Naive B cell (primary cell): Measurements from ENCODE around the gene CDR2L. TPM values are rescaled to one million over a fixed set of nuclear protein-coding genes. Genes with fewer than 3 reads are reported as not detected.

Experiments used
- ATAC-seq, 2 donors: fragments of 150-1000 bp; cut with Tn5 transposase; 2 replicates each; pipeline ENCODE4 v1.10.0; 2021; ENCODE audit warnings: low read depth in 2 of 2, mild to moderate bottlenecking in 2 of 2, moderate library complexity in 2 of 2
- DNase-seq: peaks from one replicate; pipeline ENCODE4 v3.0.0; 2022
- H3K27ac Mint-ChIP-seq, 6 donors: one replicate each; pipeline ENCODE4 v1.8.0; 2020 to 2022; ENCODE audit warnings: mild to moderate bottlenecking in 6 of 6, mixed read lengths in 6 of 6, moderate library complexity in 5 of 6, inconsistent platforms in 2 of 6
- H3K27me3 Mint-ChIP-seq, 3 donors: one replicate each; pipeline ENCODE4 v1.8.0; 2021 to 2022; ENCODE audit warnings: mixed read lengths in 3 of 3, mild to moderate bottlenecking in 1 of 3
- H3K36me3 Mint-ChIP-seq, 2 donors: one replicate each; pipeline ENCODE4 v1.8.0; 2020 to 2022; ENCODE audit warnings: mixed read lengths in 2 of 2, inconsistent platforms in 1 of 2, mild to moderate bottlenecking in 1 of 2
- H3K4me1 Mint-ChIP-seq, 3 donors: one replicate each; pipeline ENCODE4 v1.8.0; 2020 to 2022; ENCODE audit warnings: mixed read lengths in 3 of 3, inconsistent platforms in 1 of 3, mild to moderate bottlenecking in 1 of 3, moderate library complexity in 1 of 3
- H3K4me3 Mint-ChIP-seq, 8 donors: one replicate each; pipeline ENCODE4 v1.8.0; 2020 to 2022; ENCODE audit warnings: mild to moderate bottlenecking in 8 of 8, mixed read lengths in 8 of 8, moderate library complexity in 8 of 8, inconsistent platforms in 2 of 8
- H3K9me3 Mint-ChIP-seq, 7 donors: one replicate each; pipeline ENCODE4 v1.8.0; 2020 to 2022; ENCODE audit warnings: mixed read lengths in 7 of 7, mild to moderate bottlenecking in 5 of 7, inconsistent platforms in 2 of 7, moderate library complexity in 1 of 7
- polyA plus RNA-seq, 6 donors: library from polyadenylated mRNA; unstranded; fragments of 300-500 nt; fragmentation: Illumina TruSeq; gene quantifications; one replicate each; pipeline ENCODE4 v1.2.3, GENCODE V29; 2021; ENCODE audit warnings: low read depth in 6 of 6

The CDR2L gene
- polyA plus RNA-seq: not detected

- H3K36me3 Mint-ChIP-seq: no peaks in the 10 kb centered on the region
These were observed at the start of gene CDR2L for GRCh38 chr17:74987418-74987908. Gene CDR2L (plus strand): TSS chr17:74987632. CDS start chr17:74988044, 412 bp downstream.

GRCh38 chr17:74938194-74938950 lies 49.1 kb upstream of the CDR2L start:
- Mint-ChIP-seq H3K27me3 (peaks cover 39 to 79% (median 68%) of the 10 kb centered on the region in 3 donors), H3K9me3 (no peaks in the 10 kb centered on the region), H3K4me1 (peaks cover 0 to 3% (median 0%) of the 10 kb centered on the region in 3 donors), H3K4me3 (peak overlapping the region in 1 of 8 donors; percentile 42), H3K36me3 (no peaks in the 10 kb centered on the region), H3K27ac (no peak overlapping the region)
- no peak for ATAC-seq
- no peak for DNase-seq

More at GRCh38 chr17:74987418-74987908, at the start of gene CDR2L:
- peak within 1 kb of the TSS; percentile 76 to 92 (median 85) for H3K4me3 Mint-ChIP-seq
- H3K27me3 Mint-ChIP-seq: peaks cover 13 to 43% (median 15%) of the 10 kb centered on the region in 3 donors
- peak; percentile 97 for ATAC-seq
- H3K4me1 Mint-ChIP-seq: peaks cover 5 to 13% (median 9%) of the 10 kb centered on the region in 3 donors
- H3K9me3 Mint-ChIP-seq: no peaks in the 10 kb centered on the region
- DNase-seq: peak; percentile 95
- peak within 1 kb of the TSS in 5 of 6 donors; percentile 8 to 92 (median 53) for H3K27ac Mint-ChIP-seq

- peaks cover 0 to 3% (median 0%) of the 10 kb centered on the region in 3 donors for H3K4me1 Mint-ChIP-seq
- no peak overlapping the region for H3K27ac Mint-ChIP-seq
- H3K9me3 Mint-ChIP-seq: no peaks in the 10 kb centered on the region
- ATAC-seq (no peak), DNase-seq (no peak)
- H3K27me3 Mint-ChIP-seq: peaks cover 36 to 77% (median 69%) of the 10 kb centered on the region in 3 donors
- H3K36me3 Mint-ChIP-seq: no peaks in the 10 kb centered on the region
- no peak overlapping the region for H3K4me3 Mint-ChIP-seq
These were observed 47.9 kb upstream of the CDR2L start for GRCh38 chr17:74939534-74939933.

GRCh38 chr17:74941128-74941725 lies 46.2 kb upstream of the CDR2L start:
- Mint-ChIP-seq H3K4me3 (peak overlapping the region in 1 of 8 donors; percentile 60), H3K4me1 (no peaks in the 10 kb centered on the region), H3K27me3 (peaks cover 31 to 76% (median 60%) of the 10 kb centered on the region in 3 donors), H3K9me3 (no peaks in the 10 kb centered on the region), H3K36me3 (no peaks in the 10 kb centered on the region), H3K27ac (no peak overlapping the region)
- ATAC-seq (no peak), DNase-seq (no peak)

- H3K27ac Mint-ChIP-seq: peak overlapping the region in 1 of 6 donors; percentile 6
- no peaks in the 10 kb centered on the region for H3K36me3 Mint-ChIP-seq
- no peak for ATAC-seq
- H3K9me3 Mint-ChIP-seq: no peaks in the 10 kb centered on the region
- no peaks in the 10 kb centered on the region for H3K4me1 Mint-ChIP-seq
- no peak for DNase-seq
- no peak overlapping the region for H3K4me3 Mint-ChIP-seq
- H3K27me3 Mint-ChIP-seq: peaks cover 22 to 67% (median 45%) of the 10 kb centered on the region in 3 donors
These were observed 43.5 kb upstream of the CDR2L start for GRCh38 chr17:74943808-74944522.

- no peaks in the 10 kb centered on the region for H3K4me1 Mint-ChIP-seq
- H3K4me3 Mint-ChIP-seq: no peak overlapping the region
- H3K27ac Mint-ChIP-seq: no peak overlapping the region
- DNase-seq (no peak), ATAC-seq (no peak)
- H3K9me3 Mint-ChIP-seq: no peaks in the 10 kb centered on the region
- no peaks in the 10 kb centered on the region for H3K36me3 Mint-ChIP-seq
- peaks cover 15 to 67% (median 34%) of the 10 kb centered on the region in 3 donors for H3K27me3 Mint-ChIP-seq
These were observed 41.9 kb upstream of the CDR2L start for GRCh38 chr17:74945543-74945942.

GRCh38 chr17:74946641-74947040 lies 40.8 kb upstream of the CDR2L start:
- DNase-seq (no peak), ATAC-seq (no peak)
- no peaks in the 10 kb centered on the region for H3K9me3 Mint-ChIP-seq
- H3K27me3 Mint-ChIP-seq: peaks cover 11 to 64% (median 27%) of the 10 kb centered on the region in 3 donors
- H3K36me3 Mint-ChIP-seq: no peaks in the 10 kb centered on the region
- no peak overlapping the region for H3K4me3 Mint-ChIP-seq
- no peak overlapping the region for H3K27ac Mint-ChIP-seq
- no peaks in the 10 kb centered on the region for H3K4me1 Mint-ChIP-seq

- Mint-ChIP-seq H3K27me3 (peaks cover 6 to 60% (median 22%) of the 10 kb centered on the region in 3 donors), H3K4me1 (no peaks in the 10 kb centered on the region), H3K27ac (no peak overlapping the region), H3K36me3 (no peaks in the 10 kb centered on the region), H3K9me3 (no peaks in the 10 kb centered on the region), H3K4me3 (no peak overlapping the region)
- ATAC-seq: no peak
- DNase-seq: no peak
These were observed 40.2 kb upstream of the CDR2L start for GRCh38 chr17:74947041-74947754.

GRCh38 chr17:74949455-74950115 lies 37.8 kb upstream of the CDR2L start:
- Mint-ChIP-seq H3K27me3 (peaks cover 6 to 56% (median 22%) of the 10 kb centered on the region in 3 donors), H3K4me1 (no peaks in the 10 kb centered on the region), H3K27ac (no peak overlapping the region), H3K36me3 (no peaks in the 10 kb centered on the region), H3K9me3 (no peaks in the 10 kb centered on the region), H3K4me3 (peak overlapping the region in 1 of 8 donors; percentile 29)
- no peak for ATAC-seq
- no peak for DNase-seq

GRCh38 chr17:74950207-74950606 lies 37.2 kb upstream of the CDR2L start:
- ATAC-seq (no peak), DNase-seq (no peak)
- H3K4me3 Mint-ChIP-seq: no peak overlapping the region
- no peaks in the 10 kb centered on the region for H3K9me3 Mint-ChIP-seq
- H3K27me3 Mint-ChIP-seq: peaks cover 6 to 58% (median 22%) of the 10 kb centered on the region in 3 donors
- no peaks in the 10 kb centered on the region for H3K4me1 Mint-ChIP-seq
- H3K36me3 Mint-ChIP-seq: no peaks in the 10 kb centered on the region
- H3K27ac Mint-ChIP-seq: no peak overlapping the region

- no peak overlapping the region for H3K27ac Mint-ChIP-seq
These were observed 36.4 kb upstream of the CDR2L start for GRCh38 chr17:74951065-74951464.

GRCh38 chr17:74951680-74952421 lies 35.6 kb upstream of the CDR2L start:
- Mint-ChIP-seq H3K4me1 (no peaks in the 10 kb centered on the region), H3K9me3 (no peaks in the 10 kb centered on the region), H3K27me3 (peaks cover 6 to 58% (median 22%) of the 10 kb centered on the region in 3 donors), H3K36me3 (no peaks in the 10 kb centered on the region), H3K4me3 (no peak overlapping the region), H3K27ac (no peak overlapping the region)
- DNase-seq (no peak), ATAC-seq (no peak)

More at GRCh38 chr17:74951065-74951464, 36.4 kb upstream of the CDR2L start:
- no peaks in the 10 kb centered on the region for H3K36me3 Mint-ChIP-seq
- H3K4me1 Mint-ChIP-seq: no peaks in the 10 kb centered on the region
- ATAC-seq: no peak
- no peaks in the 10 kb centered on the region for H3K9me3 Mint-ChIP-seq
- DNase-seq: no peak
- peaks cover 6 to 57% (median 22%) of the 10 kb centered on the region in 3 donors for H3K27me3 Mint-ChIP-seq
- H3K4me3 Mint-ChIP-seq: no peak overlapping the region
